ENCODE data around the gene ZNF417.

The ZNF417 gene

DNA sequence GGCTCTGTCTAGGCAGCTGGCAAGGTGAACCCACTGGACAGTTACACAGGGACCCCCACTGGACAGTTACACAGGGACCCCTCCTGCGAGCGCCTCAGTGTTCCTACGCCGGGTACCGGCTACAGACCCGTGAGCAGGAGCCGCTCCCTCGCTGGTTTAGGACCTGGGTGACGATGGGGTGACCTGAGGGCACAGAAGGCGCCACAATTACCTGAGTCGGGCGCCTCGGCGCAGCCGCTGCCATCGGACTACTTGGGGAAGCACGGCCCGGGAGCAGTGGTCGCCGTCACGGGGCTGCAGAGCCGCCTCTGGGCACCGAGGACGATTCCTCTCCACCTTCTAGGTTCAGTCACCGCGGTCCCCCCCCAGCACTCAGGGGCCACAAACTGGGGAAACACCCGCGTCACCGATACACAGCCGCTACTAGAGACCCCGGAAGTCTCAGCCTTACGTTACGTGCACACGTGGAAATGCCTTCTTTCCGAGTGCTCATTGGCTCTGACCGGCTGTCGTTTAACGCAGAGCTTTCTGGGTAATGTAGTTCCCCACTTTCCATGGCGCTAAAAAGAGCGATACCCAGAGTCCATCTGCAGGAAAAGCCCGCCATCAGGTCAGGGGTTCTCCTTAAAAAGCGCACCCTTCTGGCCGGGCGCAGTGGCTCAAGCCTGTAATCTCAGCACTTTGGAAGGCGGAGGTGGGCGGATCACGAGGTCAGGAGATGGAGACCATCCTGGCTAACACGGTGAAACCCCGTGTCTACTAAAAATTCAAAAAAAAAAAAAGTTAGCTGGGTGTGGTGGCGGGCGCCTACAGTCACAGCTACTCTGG is at the start of gene ZNF417:
Gene ZNF417, minus strand, starts transcription at position 425 of the 828 bp plus-strand sequence. Its CDS starts 181 bp downstream, at position 244.
- DNase-seq: peak; percentile 99

DNA sequence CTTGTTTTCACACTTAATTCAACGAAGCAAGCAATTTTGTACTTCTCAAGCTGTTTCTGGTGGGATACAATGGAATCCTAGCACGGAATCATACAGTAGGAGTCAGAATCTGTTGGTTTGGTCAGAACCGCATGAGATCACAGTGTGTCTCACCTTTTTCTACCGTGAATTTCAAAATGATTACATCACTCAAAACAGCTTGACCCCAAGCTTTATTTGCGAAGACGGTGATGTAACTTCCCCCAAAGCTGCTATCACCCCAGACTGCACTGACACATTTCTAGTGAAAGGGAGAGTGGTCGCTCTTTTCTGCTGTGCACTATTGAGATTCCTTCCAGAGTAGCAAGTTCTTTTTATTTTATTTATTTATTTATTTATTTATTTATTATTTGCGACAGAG is 48.4 kb upstream of the ZNF417 start:
- no peak for DNase-seq

DNA sequence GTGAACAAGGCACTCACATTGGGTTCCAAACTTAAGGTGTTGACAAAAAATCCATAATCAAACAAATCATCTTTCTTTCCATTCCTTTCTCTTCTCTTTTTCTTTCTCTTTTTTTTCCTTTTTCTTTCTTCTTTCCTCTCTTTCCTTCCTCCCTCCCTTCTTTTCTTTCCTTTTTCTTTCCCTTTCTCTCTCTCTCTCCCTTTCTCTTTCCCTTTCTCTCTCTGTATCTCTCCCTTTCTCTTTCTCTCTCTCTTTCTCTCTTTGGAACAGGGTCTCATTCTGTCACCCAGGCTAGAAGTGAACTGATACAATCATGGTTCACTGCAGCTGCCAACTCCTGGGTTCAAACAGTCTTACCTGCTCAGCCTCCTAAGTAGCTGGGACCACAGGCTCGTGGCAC is 45.4 kb upstream of the ZNF417 start:
- no peak for DNase-seq

DNA sequence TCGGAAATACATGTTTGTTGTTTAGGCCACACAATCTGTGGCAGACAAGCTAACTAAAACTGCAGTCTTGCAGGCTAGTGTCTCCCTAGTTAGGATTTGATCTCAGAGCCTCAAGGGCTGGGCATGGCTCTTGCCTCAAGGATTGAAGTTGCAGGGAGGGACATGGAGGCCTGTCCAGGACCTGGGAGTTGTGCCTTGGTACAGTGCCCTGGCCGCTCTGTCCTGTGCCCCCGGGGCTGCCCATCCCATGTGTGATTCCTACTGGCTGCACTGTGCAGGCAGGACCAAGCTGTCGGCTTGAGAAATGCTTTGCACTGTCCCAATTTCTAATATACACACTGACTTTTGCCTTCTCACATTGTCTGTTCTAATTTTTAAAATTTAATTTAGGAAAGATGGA is 38.6 kb upstream of the ZNF417 start:
- no peak for DNase-seq

DNA sequence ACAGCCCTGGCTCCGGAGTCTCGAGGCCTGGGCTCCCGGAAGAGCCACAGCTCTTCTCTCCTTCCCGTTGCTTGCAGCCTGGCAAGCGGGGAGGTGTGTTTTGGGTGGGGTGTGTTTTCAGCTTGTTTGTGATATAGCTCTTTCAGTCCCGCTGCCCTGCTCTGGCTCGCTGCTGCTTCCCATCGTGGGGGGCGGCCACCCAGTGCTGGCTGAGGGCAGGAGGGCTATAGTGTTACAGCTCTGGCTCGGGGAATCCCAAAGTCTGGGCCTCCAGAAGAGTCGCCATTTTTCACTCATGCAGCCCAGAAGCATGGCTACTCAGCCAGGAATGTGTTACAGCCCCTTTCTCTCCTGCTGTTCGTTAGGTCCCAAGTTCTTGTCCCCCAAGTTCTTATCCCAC is 33.3 kb upstream of the ZNF417 start:
- DNase-seq: no peak

DNA sequence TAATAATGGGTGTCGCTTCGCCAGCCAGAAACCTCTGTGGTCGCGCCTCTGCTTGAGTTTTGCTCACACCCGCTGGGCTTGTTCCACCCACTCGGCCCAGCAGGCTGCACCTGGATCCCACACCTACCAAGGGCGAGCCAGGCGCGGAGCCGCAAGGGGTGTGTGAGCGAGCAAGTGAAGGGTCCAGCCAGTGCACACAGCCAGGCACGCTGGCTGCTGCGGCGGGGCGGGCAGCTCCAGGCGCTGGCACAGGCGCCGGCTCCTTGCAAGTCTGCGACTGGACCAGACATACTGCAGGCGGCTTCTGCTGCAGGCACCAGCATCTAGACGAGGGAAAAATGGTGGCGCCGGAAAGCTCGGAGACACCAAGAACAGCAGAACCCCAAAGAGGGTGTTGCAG is 32.9 kb upstream of the ZNF417 start:
- DNase-seq: no peak

GRCh38 chr19:57947419-57948134 is 31.2 kb upstream of the ZNF417 start, which contains the start of gene ZNF256:
ZNF256 (minus strand) TSS chr19:57947706; CDS start chr19:57947474, 232 bp downstream.
- peak; percentile 98 for DNase-seq

DNA sequence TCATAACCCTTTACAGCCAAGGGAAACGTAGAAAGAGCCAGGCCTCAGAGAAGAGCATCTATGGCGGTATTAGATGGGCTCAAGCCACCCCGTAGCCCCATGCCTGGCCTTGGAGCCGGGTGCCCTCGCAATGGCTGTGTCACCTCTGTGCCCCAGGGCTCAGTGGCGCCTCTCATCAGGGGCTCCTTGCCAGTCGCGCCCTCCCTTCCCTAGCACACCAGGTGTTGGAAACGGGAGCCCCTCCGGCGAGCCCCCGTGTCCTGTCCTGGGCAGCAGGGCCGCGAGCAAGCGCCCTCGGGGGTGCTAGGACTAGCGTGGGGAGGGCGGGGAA is 30.7 kb upstream of the ZNF417 start:
- no peak for DNase-seq

- DNase-seq: no peak
Observed at GRCh38 chr19:57946316-57946715, 29.9 kb upstream of the ZNF417 start.

DNA sequence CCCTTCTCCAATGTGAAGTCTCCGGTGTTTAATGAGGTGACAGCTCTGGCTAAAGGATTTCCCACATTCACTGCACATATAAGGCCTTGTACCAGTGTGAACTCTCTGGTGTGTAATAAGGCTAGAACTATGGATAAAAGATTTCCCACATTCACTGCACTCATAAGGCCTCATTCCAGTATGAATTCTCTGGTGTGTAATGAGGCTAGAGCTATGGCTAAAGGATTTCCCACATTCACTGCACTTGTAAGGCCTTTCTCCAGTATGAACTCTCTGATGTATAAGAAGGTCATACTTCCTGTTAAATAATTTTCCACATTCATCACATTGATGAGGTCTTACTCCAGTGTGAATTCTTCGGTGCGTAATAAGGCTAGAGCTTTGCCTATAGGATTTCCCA is 25.2 kb upstream of the ZNF417 start:
- no peak for DNase-seq

DNA sequence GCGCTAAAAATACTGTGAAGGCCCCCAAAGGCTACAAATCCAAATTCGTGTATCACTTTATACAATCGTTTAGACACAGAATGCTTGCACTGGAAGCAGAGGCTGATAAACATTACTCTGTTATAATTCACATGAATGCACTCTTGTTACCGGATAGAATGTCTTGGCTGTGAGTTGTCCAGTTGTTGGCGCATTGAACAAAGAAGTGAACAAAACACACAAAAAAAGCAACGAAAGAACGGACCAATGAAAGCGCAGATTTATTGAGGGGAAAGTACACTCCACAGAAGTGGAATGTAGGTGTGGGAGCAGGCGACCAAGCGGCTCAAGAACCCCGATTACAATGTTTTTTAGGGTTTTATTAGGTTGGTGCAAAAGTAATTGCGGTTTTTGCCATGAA is 19.3 kb upstream of the ZNF417 start:
- no peak for DNase-seq

DNA sequence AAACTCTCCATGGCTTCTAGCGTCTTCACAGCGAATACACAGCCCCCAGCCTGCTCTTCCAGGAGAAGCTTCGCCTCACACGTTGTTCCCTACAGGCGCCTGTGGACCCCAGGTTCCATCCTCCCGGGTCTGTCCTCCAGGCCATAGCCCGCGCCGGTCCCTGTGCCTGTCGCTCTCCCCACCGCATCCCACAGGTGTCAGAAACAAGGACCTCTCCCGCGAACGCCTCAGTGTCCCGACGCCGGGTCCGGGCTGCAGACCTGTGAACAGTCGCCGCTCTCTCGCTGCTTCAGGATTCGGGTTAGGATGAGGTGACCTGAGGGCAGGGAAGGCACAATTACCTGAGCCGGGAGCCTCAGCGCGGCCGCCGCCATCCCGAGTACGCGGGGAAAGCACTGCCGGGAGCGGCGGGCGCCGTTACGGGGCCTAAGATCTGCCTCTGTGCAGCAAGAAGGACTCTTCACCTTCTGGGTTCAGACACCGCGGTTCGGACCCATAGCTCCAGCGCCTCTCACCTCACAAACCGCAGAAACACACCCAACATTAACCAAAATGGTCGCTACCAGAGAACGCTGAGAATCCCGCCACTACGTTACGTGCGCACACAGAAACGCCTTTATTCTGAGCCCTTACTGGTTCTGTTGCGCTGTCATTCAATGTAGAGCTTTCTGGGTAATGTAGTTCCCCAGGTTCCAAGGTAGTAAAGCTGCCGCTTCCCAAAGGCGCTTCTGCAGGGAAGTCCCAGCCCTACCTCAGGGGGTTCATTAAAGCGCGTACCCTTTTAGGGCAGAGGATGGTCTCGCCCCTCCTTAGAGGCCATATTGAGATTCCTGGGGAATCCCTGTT is 18.7 kb upstream of the ZNF417 start, which contains the start of gene ZNF418:
Gene ZNF418, minus strand, starts transcription at position 583 of the 846 bp plus-strand sequence. CDS start 1,580 bp downstream, outside the sequence.
- no peak for DNase-seq

GRCh38 chr19:57927587-57927986 is 11.2 kb upstream of the ZNF417 start:
- no peak for DNase-seq

GRCh38 chr19:57914531-57914930 is 1.9 kb downstream of the ZNF417 start:
- no peak for DNase-seq

GRCh38 chr19:57907394-57907793 is 9.0 kb downstream of the ZNF417 start:
- DNase-seq: no peak

- DNase-seq: no peak
Observed at GRCh38 chr19:57905258-57905657, 11.1 kb downstream of the ZNF417 start.

- no peak for DNase-seq
Observed at GRCh38 chr19:57903618-57904184, 12.7 kb downstream of the ZNF417 start.

DNA sequence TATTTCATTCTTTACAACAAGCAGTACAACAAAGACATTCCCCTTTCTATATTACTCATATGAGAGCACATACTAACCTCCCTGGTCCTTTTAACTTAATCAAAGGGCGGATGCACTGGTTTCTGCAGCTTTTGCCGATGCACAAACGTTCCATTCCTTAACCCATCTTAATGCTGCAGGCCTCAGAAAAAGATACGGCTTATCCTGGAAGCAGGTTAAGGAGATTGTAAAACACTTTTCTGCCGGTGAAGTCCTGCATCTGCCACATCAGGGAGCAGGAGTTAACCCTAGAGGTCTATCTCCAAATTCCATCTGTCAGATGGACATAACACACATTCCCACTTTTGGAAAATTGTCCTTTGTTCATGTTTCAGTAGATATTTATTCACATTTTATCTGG is 16.1 kb downstream of the ZNF417 start:
- no peak for DNase-seq

DNA sequence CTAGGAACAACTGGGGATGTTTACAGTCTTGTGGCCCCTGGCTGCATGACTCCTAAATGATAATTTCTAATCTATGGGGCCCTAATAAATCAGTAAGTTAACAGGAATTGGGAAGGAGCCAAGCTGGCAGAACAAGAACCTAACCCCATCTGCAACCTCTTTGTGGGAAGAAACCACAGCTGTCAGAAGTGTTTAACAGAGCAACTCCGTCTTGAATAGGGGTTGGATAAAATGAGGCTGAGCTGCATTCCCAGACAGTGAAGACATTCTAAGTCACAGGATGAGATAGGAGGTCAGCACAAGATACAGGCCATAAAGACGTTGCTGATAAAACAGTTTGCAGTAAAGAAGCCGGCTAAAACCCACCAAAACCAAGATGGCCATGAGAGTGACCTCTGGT is 25.7 kb downstream of the ZNF417 start:
- DNase-seq: peak; percentile 99

DNA sequence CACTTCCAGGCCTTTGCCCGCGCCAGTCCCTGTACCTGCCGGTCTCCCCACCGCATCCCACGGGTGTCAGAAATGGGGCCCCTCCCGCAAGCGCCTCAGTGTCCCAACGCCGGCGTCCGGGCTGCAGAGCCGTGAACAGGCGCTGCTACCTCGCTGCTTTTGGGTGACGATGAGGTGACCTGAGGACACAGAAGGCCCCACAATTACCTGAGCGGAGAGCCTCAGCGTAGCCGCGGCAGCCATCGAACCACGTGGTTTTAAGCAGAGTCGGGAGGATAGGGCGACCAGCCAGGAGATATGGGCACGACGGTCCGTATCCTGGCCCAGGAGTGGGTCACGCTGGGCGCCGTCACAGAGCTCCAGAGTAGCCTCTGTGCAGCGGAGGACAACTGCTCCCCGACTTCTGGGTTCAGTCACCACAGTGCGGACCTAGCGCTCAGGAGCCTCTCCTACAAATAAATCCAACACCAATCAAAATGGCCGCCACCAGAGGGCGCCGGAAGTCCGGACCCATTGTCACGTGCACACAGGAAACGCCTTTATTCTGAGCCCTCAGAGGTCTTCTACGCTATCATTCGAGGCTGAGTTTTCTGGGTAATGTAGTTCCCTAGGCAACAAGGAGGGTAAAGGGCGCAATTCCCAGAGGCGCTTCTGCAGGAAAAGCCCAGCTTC is 27.7 kb downstream of the ZNF417 start, which contains the start of gene ZNF814:
Gene ZNF814, minus strand, starts transcription at position 478 of the 672 bp plus-strand sequence. Its CDS starts 235 bp downstream, at position 243.
- DNase-seq: peak; percentile 55

DNA sequence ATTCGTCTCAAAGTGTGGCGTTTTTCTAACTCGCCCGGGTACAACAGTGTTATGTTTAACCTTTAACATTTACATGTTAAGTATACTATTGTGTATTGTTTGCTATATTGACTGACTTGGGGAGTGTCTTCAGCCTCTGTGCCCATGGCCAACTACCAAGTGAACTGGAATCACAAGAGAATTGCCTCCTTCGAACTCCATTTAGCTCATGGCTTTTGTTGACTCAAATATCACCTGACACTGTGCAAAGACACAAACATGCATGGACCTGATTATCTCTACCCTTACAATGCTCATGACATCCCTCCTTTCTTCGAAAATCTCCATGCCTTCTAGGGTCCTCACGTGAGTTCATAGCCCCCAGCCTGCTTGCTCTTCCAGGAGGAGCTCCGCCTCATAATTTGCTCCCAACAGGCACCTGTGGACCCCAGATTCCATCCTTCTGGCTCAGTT is 28.3 kb downstream of the ZNF417 start:
- no peak for DNase-seq
